BJ (cell line): ENCODE data around the gene PROM1. TPM values are rescaled to one million over a fixed set of nuclear protein-coding genes. Genes with fewer than 3 reads are reported as not detected.

Experiments
- CTCF ChIA-PET: fragments of 350-600 bp; formaldehyde crosslinking; extraction: SDS; loops from one replicate; lab custom pipeline; 2021; ENCODE audit warnings: antibody characterized with exemption, inconsistent platforms; lab: Yijun Ruan, JAX
- POLR2A ChIA-PET: fragments of 300-600 bp; sonication (Branson Sonifier 250); formaldehyde crosslinking; extraction: SDS; loops from one replicate; lab custom pipeline; 2021; ENCODE audit warnings: antibody characterized with exemption; lab: Charles Lee
- DNase-seq: peaks from one replicate; pipeline ENCODE4 v3.0.0-alpha.2; 2011; ENCODE audit warnings: low read depth
- H3K27me3 ChIP-seq: 2 replicates; pipeline ENCODE4 v1.6.0; 2011; ENCODE audit warnings: low read length; ENCODE audit not compliant: control insufficient read depth, insufficient read depth
- H3K36me3 ChIP-seq: 2 replicates; pipeline ENCODE4 v1.5.1; 2011; ENCODE audit warnings: low read length; ENCODE audit not compliant: control insufficient read depth, insufficient read depth
- H3K4me3 ChIP-seq: 2 replicates; pipeline ENCODE4 v1.5.1; 2011; ENCODE audit warnings: low read depth, mild to moderate bottlenecking, control low read depth, low read length
- polyA plus RNA-seq: library from polyadenylated mRNA; depleted of rRNA; stranded (reverse); fragments of >200 nt; gene quantifications from 2 replicates; pipeline ENCODE4 v1.2.3, GENCODE V29; 2011
- TF ChIP-seq, protein P1 (sequence below): IDR thresholded peaks from 2 replicates; pipeline ENCODE4 v1.5.1; 2011; ENCODE audit warnings: low read depth, mild to moderate bottlenecking, control low read depth, inconsistent platforms, low read length, moderate library complexity; ENCODE audit not compliant: insufficient read depth

Gene PROM1
- polyA plus RNA-seq, 1 experiment = not detected

DNA sequence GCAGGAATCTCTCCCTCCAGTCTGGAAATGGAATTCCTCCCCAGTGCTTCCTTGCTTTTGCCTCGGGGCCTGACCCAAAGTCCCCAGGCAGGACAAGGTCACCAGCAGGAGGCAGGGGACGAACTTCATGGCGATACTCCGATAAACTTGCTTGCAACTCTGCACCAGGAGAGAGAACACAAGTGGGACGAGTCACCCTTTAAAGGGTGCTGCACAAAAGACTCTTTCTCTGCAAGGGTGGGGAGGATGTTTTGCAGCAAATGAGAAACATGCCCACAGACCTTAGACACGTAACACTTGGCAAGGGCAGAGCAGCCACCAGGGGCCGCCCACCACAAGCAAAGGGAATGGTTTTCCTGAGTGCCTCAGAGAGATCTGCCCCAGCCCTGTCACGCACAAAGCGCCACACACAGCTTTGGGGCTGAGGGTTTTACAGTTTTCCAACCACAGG is 120.8 kb downstream of the PROM1 start, which contains the start of gene FGFBP2:
TSS of gene FGFBP2 (minus strand) at position 175 of the 451 bp plus-strand sequence. CDS start at position 129, 46 bp downstream.
- H3K27me3 ChIP-seq = peaks cover 6% of the 10 kb centered on the region
- no peak within 1 kb of the TSS for H3K4me3 ChIP-seq
- no peaks in the 10 kb centered on the region for H3K36me3 ChIP-seq
- ChIA-PET POLR2A (no interaction called here), CTCF (interaction anchor here (0.6 to 4.4 kb wide), 10 partner anchors 23 to 301 kb away, joined by 3 to 38 read pairs (median 4); no protein-coding TSS in a partner anchor)
- DNase-seq = no peak
- TF ChIP-seq, protein P1, sequence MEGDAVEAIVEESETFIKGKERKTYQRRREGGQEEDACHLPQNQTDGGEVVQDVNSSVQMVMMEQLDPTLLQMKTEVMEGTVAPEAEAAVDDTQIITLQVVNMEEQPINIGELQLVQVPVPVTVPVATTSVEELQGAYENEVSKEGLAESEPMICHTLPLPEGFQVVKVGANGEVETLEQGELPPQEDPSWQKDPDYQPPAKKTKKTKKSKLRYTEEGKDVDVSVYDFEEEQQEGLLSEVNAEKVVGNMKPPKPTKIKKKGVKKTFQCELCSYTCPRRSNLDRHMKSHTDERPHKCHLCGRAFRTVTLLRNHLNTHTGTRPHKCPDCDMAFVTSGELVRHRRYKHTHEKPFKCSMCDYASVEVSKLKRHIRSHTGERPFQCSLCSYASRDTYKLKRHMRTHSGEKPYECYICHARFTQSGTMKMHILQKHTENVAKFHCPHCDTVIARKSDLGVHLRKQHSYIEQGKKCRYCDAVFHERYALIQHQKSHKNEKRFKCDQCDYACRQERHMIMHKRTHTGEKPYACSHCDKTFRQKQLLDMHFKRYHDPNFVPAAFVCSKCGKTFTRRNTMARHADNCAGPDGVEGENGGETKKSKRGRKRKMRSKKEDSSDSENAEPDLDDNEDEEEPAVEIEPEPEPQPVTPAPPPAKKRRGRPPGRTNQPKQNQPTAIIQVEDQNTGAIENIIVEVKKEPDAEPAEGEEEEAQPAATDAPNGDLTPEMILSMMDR = peak; percentile 58

DNA sequence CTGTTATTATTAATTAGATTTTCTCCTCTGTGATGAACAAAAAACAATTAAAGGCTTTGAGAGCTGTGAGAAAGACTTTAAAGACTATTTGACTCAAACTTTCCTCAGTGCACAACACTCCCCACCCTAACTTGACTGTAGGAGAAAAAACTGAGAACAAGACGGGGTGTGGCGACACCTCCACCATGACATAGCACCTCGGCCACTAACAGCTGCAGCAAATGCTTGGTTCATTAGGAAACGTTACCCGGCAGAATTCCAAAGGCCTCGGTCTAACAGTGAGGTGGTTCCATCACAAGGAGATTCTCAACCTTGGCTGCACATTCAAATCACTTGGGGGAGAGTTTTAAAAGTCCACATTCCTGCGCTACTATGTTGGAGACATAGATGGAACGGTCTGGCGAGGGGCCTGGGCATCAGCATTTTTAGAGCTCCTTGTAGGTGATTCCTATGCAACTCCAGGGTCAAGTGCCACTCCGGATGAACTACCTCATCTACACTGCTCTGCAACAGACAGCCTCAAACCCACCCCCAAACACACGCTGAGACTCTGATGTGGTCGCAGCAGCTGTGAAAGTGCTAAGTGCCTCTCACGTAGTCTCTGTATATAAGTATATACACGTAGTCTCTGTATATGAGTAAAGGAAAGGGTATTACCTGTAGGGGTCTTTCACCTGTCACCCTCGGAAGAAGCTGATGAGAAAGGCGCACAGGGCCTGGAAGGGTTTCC is 121.9 kb downstream of the PROM1 start:
- DNase-seq = no peak
- TF ChIP-seq, protein P1 = no peak
- Histone ChIP-seq H3K27me3 (peaks cover 6% of the 10 kb centered on the region), H3K36me3 (no peaks in the 10 kb centered on the region), H3K4me3 (no peak overlapping the region)
- CTCF ChIA-PET = interaction anchor here (0.6 to 4.4 kb wide), 7 partner anchors 24 to 302 kb away, joined by 3 to 38 read pairs (median 4); no protein-coding TSS in a partner anchor
- POLR2A ChIA-PET = no interaction called here

DNA sequence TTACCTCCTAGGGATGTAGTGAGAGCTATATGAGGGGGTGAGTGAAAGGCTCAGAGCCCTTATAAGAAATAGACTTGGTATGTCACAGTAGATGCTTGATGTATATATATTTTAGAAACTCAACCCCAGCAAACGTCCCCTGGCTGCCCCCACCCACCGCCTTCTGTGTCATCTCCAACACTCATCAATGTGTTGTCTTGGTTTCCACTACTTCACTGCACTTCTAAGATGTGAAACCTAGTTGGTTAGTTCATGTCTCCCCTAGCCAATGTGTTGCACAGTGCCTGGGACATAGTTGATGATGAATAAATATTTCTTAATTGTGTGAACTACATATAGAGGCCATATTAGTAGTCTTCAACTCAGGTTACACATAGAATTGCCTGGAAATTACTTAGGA is 125.3 kb downstream of the PROM1 start:
- Histone ChIP-seq H3K36me3 (no peaks in the 10 kb centered on the region), H3K27me3 (peaks cover 8% of the 10 kb centered on the region), H3K4me3 (no peak overlapping the region)
- CTCF ChIA-PET = interaction anchor here (0.6 to 1.7 kb wide), 7 partner anchors 17 to 479 kb away, joined by 3 to 18 read pairs (median 4); no protein-coding TSS in a partner anchor
- no peak for DNase-seq
- TF ChIP-seq, protein P1 = no peak
- POLR2A ChIA-PET = no interaction called here

DNA sequence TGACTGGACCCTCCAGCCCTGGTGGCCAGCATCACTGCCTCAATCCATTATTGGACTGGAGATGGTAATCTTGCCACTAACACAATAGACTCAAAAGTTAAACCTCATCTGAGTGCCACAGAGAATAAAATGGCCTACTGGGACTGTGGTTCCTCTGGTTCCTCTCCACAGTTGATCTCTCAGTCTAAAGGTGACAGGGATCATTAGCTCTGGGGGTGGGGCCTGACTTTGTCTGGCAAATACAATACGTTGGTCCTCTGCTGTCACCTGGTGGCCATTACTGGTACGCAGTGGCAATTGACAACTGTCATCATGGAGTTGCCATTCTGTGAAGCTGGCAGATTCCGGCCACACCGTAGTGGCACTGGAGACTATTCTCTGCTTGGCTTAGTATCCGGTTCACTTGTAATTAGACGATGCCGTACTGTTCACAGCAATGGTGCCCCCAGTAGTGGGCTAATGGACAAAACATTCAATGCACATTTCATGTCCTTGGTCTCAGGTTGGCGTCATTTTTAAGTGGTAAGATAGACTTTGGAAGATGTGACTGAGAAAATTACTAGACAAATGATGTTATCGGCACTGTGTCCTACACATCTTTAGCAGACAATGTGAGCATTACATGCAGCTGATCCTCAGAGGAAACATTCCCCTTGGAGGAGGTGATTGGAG is 127.5 kb downstream of the PROM1 start:
- CTCF ChIA-PET = interaction anchor here (0.6 to 4.6 kb wide), 48 partner anchors 8 to 485 kb away, joined by 3 to 192 read pairs (median 5); partner anchors contain the start of gene FGFBP1
- POLR2A ChIA-PET = no interaction called here

More for the DNA sequence above, 127.5 kb downstream of the PROM1 start:
- no peaks in the 10 kb centered on the region for H3K36me3 ChIP-seq
- no peak overlapping the region for H3K4me3 ChIP-seq
- peaks cover 3% of the 10 kb centered on the region for H3K27me3 ChIP-seq
- TF ChIP-seq, protein P1 = peak; percentile 98
- DNase-seq = no peak
